HUDEP-2 (cell line): ENCODE data around the gene UNC13D.
"Not testable (repeated sequence)": the region's sequence is repeated elsewhere in the genome, so short reads cannot be mapped to it uniquely, and the experiment has no call there.

Experiments used
- DNase-seq, 76 experiments: peaks; one replicate each; lab custom pipeline; 2025; ENCODE audit not compliant: unreplicated experiment in 76 of 76; lab: John Stamatoyannopoulos, UW

UNC13D gene

DNA sequence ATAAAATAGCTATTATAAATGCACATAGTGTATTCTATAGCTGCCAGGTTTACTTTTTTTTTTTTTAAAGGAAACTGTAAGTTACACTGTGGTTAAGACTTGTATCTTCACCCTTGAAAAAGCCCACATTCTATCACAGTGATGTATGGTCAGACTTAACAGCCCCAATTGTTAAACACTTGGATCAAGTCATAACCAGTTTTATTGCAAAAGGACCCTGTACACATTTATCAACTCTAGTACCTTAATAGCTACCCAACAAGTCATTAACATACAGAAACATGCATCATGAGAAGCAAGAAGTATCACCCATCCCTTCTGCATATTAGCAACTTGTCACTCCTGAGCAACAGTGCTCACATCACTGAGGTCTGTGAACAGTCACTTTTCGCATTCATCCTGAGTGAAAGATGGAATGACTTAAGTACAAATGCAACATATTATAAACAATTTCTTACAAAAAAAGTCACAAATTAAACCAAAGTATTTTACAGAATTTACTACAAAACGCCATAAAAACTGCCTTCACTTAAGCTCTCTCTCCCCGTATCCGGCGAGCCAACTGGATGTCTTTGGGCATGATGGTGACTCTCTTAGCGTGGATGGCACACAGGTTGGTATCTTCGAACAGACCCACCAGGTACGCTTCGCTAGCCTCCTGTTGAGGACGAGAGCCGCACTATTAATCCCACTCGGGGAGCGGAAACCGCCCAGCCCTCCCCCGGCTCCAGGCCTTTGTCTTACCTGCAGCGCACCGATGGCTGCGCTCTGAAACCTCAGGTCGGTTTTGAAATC, 65.9 kb downstream of the UNC13D start:
- DNase-seq = not testable (repeated sequence)

DNA sequence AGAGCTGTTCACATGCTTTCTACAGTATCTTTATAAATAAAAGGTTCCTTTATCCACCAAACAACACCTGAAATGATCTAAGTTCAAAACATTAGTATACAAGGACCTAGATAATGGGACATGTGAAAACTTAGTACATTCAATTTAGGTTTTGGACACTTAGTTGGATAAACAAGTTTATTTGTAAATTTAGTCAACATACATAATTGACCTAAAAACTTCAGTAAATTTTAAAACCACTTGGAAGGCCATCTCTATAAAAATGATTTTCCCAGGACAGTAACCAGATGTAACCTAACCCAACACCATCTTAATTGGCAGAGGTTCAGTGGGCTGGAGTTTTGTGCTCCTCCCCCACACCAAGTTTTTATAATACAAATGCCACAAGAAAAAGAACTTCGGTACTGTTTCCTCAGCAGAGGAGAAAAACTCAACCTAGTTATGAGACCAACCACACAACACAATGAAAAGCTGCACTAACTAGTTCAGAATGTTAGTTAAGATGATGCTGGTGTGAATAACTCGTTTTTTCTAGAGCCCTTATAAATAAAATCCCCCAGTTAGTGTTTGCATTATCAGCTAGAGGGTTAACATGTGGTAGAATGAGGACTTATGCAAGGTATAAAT, 66.8 kb downstream of the UNC13D start:
- no peak for DNase-seq
